Activated CD4-positive, CD25-positive, alpha-beta regulatory T cell treated with anti-CD3 and anti-CD28 coated beads, Interleukin-2, amount 50 U/mL, for 72 hours (primary cell): ENCODE data around the gene WDR53.
A peak's percentile ranks its signal among the peaks of the same experiment; 100 is the strongest.
"Not testable (repeated sequence)": the region's sequence is repeated elsewhere in the genome, so short reads cannot be mapped to it uniquely, and the experiment has no call there.

Experiments
- DNase-seq: peaks from one replicate; pipeline ENCODE4 v3.0.0; 2021

Gene WDR53

DNA sequence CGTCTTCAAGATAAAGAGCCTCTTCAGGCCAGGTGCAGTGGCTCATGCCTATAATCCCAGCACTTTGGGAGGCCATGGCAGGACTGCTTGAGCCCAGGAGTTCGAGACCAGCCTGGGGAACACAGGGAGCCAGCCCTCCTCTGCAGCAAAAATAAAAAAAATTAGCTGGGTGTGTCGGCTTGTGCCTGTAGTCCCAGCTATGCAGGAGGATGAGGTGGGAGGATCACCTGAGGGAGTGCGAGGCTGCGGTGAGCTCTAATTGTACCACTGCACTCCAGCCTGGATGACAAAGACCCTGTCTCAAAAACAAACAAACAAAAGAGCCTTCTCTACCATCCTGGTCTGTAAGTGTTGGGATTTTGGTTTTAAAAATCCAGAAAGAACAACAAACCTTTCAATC lies 11.1 kb downstream of the WDR53 start:
- no peak for DNase-seq

DNA sequence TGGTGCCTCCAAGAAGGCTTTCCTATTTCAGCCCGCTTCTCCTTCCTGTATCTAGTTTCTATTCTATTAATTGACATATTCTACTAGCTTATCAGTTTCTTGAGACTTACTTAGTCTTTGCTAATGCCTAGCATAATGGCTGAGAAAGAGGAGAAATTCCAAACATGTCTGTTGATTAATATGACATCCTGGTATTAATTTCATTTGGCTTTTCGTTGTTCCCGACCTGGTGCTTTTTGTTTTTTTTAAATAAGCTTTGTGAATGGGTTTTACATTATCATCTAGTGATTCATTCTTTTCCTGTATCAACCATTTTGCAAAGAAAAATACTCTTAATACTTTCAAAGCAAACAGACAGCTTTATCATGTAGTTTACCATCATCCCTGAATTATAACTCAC lies 13.1 kb downstream of the WDR53 start:
- no peak for DNase-seq

DNA sequence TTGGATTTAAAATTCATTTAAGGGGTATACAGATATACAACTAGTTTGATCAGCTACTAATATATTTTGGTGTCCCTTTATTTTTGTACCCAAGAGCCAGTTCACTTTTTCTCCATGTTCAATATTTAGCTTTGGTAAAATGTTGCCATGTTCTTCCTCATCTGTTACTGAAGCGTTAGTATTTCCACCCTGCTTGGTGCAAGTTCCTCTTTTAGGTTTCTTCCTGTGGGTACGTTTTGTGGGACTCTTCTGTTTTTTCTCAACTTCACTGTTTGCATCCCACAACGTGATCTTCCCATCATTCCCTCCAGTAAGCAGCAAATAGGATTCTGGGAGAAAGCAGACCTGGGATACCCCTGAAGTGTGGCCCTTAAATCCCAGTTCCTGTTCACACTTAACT lies 14.1 kb downstream of the WDR53 start:
- no peak for DNase-seq

DNA sequence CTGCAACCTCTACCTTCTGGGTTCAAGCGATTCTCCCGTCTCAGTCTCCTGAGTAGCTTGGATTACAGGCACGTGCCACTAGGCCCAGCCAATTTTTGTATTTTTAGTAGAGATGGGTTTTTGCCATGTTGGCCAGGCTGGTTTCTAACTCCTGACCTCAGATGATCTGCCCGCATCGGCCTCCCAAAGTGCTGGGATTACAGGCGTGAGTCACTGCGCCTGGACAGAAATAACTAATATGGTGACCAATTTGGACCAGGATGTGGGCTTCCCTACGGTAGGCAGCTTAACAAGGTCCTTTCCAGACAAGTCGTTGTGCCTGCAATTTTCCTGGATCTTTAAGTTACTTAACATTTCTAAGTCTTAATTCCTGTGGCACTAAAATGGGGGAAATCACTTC lies 14.8 kb downstream of the WDR53 start:
- no peak for DNase-seq

DNA sequence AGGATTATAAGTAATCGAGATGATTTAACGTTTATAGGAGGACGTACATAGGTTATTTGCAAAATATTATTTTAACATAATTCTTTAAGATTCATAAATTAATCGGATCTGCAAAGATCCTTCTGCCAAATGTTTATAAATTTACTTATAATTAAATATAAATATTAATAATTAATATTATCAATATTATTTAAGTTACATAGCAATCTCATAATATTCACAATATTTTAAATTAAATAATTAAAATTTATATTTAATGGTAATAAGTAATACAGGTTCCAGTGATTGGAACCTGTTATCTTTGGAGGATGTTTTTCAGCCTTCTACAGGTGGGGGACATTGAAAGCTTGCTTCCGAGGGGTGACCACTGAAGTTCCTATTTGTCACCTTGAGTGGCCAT lies 16.1 kb downstream of the WDR53 start:
- no peak for DNase-seq

DNA sequence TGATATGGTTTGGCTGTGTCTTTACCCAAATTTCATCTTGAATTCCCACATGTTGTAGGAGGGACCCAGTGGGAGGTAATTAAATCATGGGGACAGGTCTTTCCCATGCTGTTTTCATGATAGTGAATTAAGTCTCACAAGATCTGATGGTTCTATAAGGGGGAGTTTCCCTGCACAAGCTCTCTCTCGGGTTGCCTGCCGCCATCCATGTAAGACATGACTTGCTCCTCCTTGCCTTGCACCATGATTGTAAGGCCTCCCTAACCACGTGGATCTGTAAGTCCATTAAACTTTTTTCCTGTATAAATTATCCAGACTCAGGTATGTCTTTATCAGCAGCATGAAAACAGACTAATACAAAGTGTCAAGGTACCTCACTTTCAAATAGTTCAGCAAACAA lies 18.2 kb downstream of the WDR53 start:
- not testable (repeated sequence) for DNase-seq

DNA sequence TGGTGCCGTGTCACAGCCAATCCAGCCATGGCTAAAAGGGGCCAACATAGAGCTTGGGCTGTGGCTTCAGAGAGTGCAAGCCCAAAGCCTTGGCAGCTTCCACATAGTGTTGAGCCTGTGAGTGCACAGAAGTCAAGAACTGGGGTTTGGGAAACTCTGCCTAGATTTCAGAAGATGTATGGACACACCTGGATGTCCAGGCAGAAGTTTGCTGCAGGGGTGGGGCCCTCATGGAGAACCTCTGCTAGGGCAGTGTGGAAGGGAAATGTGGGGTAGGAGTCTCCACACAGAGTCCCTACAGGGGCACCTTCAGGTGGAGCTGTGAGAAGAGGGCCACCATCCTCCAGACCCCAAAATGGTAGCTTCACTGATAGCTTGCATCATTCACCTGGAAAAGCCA lies 19.0 kb downstream of the WDR53 start:
- not testable (repeated sequence) for DNase-seq

DNA sequence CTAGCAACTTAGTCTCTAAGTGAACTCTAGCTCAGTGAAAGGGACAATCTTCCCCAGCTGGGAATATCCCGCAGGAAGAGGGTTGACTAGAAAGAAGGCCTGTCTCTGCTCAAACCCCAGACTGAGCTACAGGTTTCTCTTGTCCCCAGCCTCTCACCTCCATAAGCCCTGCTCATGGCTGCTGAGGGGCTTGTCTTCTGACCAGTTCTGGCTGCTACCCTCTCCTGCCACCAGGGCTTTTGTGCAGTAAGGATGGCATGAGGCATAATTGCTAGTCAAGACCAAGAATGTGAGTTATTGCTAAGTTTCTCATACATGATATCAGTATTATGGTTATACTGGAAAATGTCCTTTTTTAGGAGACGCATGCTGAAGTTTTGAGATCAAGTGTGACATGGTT lies 21.3 kb downstream of the WDR53 start:
- no peak for DNase-seq

DNA sequence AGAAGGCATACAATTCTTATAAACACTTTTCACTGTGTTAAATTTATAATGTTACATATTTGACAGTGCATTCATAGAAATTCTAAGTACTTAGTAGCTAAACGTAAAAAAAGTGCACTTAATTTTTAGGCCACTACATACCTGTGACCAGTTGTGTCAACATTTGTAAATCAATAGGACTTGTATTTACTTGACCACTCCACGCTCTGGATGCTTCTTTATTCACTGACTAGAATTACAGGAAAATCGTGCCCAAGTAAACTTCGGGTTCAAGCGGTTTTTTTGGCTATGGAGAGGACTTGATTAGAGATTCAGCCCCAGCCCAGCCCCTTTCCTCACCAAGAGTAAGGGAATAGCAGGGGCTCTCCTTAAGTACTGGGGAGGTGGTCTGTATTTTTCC lies 21.8 kb downstream of the WDR53 start:
- DNase-seq = no peak

DNA sequence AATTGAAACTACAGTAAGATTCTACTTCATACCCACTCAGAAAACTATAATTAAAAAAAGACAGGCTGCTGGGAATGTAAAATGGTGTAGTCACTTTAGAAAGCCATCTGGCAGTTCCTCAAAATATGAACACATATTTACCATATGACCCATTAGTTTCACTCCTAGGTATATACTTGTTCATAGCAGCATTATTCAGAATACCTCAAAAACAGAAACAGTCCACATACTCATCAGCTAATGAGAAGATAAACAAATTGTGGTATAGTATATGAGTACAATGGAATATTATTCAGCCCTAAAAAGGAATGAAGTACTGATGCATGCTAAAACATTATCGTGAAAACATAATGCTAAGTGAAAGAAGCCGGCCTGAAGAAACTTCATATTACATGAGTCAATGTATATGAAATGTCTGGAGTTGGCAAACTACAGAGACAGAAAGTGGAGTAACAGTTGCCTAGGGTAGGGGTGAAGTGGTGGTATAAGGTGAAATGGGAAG lies 23.8 kb downstream of the WDR53 start:
- no peak for DNase-seq

DNA sequence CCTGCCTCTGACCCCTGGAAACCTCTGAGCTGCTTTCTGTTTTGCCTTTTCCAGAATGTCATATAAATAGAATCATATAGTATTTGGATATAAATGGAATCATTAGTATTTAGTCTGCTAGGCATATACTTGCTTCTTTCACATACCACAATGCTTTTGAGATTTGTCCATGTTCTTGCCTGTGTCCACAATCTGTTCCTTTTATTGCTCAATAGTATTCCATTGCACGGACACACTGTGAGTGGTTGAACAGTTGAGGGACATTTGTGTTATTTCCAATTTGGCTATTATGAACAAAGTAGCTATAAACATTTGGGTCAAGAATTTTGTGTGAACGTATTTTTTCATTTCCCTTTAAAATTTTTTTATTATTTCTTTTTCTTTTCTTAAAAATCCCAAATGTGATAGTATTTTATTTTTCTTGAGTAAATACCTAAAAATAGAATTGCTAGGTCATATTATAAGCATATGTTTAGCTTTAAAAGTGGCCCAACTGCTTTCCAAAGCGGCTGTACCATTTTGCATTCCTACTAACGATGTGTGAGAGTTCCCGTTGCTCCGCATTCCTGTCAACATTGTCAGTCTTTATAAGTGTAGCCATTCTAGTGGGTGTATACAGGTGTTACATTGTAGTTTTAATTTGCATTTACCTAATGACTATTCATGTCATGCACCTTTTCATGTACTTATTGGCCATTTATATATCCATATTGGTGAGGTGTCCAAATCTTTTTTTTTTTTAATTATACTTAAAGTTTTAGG lies 26.5 kb downstream of the WDR53 start:
- DNase-seq = no peak

DNA sequence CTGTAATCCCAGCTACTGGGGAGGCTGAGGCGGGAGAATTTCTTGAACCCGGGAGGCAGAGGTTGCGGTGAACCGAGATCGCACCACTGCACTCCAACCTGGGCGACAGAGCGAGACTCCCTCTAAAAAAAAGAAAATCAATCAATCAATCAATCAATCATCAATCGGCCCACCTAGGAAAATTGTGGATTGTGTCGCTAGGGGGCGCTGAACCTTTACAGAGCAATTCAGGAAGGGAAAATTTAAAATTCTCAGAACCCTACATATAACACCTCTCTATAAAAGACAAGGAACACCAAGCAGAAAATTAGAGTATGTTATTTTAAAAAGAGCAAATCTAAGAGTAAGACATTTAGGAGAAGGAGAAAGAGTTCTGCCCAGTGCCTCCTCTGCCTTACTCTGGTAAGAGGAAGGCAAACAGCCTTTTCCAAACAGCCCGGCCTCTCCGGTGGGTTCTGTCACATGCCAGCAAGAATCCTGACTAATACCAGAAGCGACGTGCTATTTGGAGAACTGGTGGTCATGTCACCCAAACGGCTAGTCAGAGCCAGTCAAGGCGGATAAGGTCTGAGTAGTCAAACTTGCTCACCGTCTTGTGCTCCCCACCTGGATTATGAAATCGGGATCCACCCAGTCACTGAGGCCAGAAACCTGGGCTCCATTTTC lies 30.9 kb downstream of the WDR53 start:
- DNase-seq = peak; percentile 74

DNA sequence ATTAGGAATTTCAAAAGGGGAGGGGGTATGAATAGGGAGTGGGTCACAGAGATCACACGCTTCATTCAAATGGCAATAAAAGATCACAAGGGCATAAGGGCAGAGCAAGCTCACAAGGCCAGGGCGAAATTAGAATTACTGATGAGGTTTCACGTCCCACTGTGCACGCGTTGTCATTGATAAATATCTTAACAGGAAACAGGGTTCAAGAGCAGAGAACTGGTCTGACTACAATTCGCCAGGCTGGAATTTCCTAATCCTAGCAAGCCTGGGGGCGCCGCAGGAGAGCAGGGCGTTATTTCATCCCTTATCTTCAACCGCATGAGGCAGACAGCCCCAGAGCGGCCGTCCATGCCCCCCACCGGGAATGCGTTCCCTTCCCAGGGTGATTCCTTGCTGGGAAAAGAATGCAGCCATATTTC lies 35.1 kb downstream of the WDR53 start:
- no peak for DNase-seq

DNA sequence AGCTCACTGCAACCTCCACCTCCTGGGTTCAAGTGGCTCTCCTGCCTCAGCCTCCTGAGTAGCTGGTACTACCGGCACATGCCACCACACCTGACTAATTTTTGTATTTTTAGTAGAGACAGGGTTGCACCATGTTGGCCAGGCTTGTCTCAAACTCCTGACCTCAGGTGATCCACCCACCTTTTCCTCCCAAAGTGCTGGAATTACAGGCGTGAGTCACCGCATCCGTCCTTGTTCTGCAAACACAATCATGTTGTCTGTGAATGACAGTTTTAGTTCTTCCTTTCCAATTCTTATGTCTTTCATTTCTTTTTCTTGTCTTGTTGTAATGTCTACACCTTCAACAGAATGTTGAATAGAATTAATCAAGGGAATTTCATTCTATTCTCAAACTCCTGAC lies 36.9 kb downstream of the WDR53 start:
- no peak for DNase-seq

DNA sequence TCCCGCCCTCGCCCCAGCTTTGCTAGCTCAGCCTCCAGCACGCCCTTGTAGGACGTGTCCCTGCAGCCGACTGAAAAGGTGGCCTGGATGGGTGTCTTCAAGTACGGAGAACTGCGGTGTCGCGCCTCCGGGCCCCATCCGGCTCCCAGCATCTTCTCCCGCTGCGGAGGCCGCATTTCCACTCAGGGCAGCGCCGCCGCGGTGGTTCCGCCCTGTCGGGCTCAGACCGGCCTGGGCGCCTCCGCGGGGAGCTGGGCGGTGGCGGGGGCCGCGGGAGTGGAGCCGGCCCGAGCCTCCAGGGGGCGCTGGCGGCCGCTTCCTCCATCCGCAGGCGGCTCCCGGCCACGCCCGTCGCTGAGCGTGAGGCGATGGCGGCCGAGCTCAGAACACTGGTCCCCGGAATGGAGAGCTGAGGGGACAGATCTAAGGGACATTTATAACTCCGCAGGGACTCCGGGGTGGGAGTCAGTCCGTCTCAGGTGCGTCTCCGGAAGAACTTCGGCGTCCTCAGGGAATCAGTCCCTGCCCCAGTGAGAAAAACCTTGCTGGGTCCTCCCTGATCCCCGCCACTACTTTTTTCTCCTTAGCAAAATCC lies 39.6 kb downstream of the WDR53 start:
- peak; percentile 97 for DNase-seq

DNA sequence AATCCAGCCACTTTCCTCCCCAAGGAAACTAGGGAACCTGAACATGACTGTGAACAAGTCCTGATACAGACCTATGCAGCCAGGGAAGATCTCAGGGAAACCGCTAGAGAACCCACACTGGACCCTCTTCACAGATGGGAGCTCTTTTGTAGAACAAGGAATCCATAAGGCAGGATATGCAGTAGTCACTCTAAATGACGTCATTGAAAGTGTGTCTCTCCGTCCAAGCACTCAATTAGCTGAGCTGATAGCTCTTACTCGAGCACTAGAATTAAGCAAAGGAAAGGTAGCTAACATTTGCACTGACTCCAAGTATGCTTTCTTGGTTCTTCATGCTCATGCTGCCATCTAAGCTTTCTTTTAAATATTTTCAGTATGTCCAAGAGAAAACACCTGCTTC lies 43.2 kb downstream of the WDR53 start:
- no peak for DNase-seq

DNA sequence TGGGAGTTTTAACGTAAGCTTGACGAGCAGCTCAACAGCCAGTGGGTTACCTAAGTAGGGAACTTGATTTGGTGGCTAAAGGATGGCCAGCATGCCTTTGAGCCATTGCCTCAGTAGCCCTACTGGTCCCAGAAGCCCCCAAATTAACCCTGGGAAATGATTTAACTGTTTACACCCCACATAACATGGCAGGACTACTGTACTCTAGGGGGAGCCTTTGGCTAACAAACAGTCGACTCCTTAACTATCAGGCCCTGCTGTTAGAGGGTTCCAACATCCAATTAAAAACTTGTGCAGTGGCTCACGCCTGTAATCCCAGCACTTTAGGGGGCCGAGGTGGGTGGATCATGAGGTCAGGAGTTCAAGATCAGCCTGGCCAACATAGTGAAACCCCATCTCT lies 43.8 kb downstream of the WDR53 start:
- DNase-seq = no peak

DNA sequence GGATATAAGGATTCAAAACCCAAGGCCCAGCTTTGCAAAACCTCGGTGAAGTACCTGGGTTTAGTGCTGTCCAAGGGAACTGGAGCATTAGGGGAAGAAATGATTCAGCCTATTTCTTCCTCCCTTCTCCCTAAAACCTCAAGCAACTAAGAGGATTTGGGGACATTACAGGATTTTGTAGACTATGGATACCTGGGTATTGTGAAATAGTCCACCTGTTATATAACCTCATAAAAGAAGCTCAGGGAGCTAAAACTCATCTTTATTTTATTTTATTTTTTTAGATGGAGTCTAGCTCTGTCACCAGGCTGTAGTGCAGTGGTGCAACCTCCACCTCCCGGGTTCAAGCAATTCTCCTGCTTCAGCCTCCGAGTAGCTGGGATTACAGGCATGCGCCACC lies 44.5 kb downstream of the WDR53 start:
- DNase-seq = no peak

DNA sequence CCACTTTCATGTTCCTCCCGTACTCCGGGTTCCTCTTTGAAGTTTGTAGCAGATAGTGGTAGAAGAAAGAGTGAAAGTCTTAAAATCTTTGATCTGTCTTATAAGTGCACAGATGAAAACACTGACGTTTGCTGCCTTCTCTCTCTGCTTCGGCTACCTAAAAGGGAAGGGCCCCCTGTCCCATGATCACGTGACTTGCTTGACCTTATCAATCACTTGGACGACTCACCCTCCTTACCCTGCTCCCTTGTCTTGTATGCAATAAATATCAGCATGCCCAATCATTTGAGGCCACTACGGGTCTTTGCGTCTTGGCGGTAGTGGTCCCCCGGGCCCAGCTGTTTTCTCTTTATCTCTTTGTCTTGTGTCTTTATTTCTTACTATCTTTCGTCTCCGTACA lies 47.1 kb downstream of the WDR53 start:
- not testable (repeated sequence) for DNase-seq

DNA sequence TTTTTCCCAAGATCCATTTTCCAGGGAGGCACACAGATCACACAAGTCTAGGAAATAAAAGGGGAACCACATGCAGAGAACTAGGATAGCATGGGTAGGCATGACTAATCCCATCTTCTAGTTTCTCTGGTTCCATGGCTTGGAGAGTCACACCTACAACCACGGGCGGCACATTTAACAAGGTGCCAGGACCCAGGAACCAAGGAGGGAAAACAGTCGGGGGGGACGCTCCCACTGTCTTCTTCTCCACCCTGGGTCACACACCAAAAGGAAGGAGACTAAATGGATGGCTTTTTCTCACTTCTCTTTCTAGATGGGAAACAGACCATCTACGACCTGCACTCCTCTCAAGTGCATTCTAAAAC lies 48.7 kb downstream of the WDR53 start:
- DNase-seq = no peak

DNA sequence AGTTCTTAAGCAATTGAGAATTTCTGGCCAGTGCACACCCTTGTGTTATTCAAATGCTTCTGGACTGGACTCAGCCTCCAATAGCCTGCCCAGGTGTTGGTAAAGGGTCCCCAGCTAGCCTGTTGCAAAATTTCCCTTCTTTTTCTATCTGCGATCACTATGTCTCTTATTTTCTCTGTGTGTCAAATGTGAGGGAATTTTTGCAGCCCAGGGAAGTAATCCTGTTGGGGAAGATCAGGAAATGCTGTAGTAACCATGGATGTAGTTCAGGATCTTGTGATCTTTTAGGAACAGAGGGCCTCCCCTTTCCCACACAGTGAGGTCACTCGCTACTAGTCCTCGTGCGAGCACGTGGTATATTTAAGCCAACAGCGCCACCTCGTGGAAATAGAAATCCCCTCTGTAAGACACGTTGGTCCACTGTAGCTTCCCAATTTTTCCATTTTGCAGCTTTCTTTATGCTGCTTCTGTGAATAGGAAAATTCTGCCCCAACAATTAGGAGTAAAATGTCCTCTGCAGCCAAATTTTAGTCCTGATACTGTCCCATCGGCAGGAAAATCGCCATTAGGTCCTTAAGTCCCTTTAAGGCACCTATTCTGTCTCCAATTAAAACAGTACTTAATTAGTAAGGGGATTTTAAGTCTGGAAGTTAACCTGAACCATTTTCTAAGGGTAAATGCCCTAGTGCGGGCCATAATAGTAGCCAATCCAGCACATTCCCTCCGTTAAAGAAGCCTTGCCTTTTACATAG lies 49.2 kb downstream of the WDR53 start:
- DNase-seq = peak; percentile 63

DNA sequence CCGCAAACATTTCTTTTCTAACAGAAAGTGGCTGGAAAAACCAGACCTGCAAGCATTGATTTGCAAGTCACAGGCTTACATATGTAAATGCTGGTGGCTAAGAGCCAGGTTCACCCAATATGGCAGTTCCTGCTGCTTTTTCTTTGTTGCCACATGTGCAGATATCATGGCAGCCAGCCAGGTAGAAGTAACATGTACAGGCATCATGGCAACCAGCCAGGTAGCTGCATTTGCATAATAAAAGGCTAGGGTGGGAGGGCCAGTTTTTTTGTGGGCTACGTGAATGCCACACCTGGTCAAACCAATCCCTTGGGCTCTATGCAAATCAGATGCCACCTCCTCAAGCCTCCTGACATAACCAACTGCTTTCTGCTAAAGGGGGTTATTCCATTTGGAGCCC lies 50.4 kb downstream of the WDR53 start:
- DNase-seq = no peak

DNA sequence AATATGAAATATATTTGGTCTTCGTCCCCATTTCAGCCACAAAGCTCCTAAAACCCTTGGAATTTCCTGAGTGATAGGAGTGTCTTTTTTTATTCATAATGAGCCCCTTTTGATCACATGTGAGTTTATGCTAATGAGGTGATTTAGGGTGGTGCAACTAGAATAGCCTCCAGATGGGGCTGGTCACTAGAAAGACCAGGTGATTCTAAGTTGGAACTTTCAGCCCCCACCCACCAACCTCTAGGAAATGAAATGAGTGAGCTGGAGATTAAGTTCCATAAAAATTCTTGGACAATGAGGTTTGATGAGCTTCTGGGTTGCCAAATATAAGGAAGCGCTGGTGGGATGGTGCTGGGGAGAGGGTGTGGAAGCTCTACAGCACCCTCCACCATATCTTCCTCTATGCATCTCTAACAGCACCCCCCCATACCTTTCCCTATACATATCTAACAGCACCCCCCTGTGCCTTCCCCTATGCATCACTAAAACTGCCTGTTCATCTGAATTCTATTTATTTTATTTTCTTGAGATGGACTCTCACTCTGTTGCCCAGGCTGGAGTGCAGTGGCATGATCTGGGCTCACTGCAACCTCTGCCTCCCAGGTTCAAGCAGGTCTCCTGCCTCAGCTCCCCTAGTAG lies 51.1 kb downstream of the WDR53 start:
- no peak for DNase-seq
